A549 treated with AZD9567 at 1 μM for 4 hours (cell line): Measurements from ENCODE around the gene GNGT2. TPM values are rescaled to one million over a fixed set of nuclear protein-coding genes. Genes with fewer than 3 reads are reported as not detected.

Source experiments
- total RNA-seq: library from RNA; stranded (reverse); fragments of 200-300 nt; extraction: Qiagen RNA extraction; gene quantifications from 5 replicates; pipeline ENCODE4 v1.2.3, GENCODE V29; 2022; ENCODE audit not compliant: insufficient read depth

The GNGT2 gene
- 0.28 to 0.63 TPM (median 0.53 TPM) in 4 of 5 replicates, not detected in the other for total RNA-seq

GRCh38 chr17:49210158-49211029, at the start of gene GNGT2, which contains the start of gene ABI3:
Gene GNGT2 (minus strand): TSS chr17:49210574. CDS start chr17:49207422, 3,152 bp downstream.
Gene ABI3 (plus strand): TSS chr17:49210707. CDS start chr17:49210725, 18 bp downstream.

GRCh38 chr17:49230636-49231562, 20.5 kb upstream of the GNGT2 start, which contains the start of gene PHOSPHO1:
Gene PHOSPHO1 (minus strand): TSS chr17:49230787. CDS start chr17:49226691, 4,096 bp downstream.

Other genes starting within 250 kb of the GNGT2 start
- gene GIP, start 242.0 kb downstream of the GNGT2 start, total RNA-seq = 3.8 to 5.1 TPM (median 4.3 TPM) in 4 of 5 replicates, not detected in the other
- 70.4 to 79.5 TPM (median 72.2 TPM) in 5 replicates for gene IGF2BP1, start 213.2 kb downstream of the GNGT2 start, total RNA-seq
- 0.20 to 0.41 TPM (median 0.39 TPM) in 4 of 5 replicates, not detected in the other for gene B4GALNT2, start 77.8 kb downstream of the GNGT2 start, total RNA-seq
- not detected in 5 replicates for gene ABI3, start 133 bp upstream of the GNGT2 start, total RNA-seq
- 0.40 to 0.67 TPM (median 0.51 TPM) in 4 of 5 replicates, not detected in the other for gene PHOSPHO1, start 20.2 kb upstream of the GNGT2 start, total RNA-seq
- 6.0 to 12.5 TPM (median 7.3 TPM) in 5 replicates for gene ZNF652, start 151.7 kb upstream of the GNGT2 start, total RNA-seq
- 420 to 481 TPM (median 473 TPM) in 5 replicates for gene PHB1, start 204.3 kb upstream of the GNGT2 start, total RNA-seq